PC-9 (cell line): Measurements from ENCODE around the gene TCTN2.

Source experiments
- CTCF ChIP-seq: fragments of 200-600 bp; sonication (generic); conservative IDR thresholded peaks from 2 replicates; pipeline ENCODE4 v1.6.1; 2017; ENCODE audit warnings: mixed run types, antibody characterized with exemption, mild to moderate bottlenecking, moderate library complexity
- EZH2 ChIP-seq: fragments of 200-600 bp; sonication (generic); IDR thresholded peaks from 2 replicates; pipeline ENCODE4 v1.8.0; 2017; ENCODE audit warnings: antibody characterized with exemption, low read depth

GRCh38 chr12:123743002-123743401, 72.1 kb downstream of the TCTN2 start:
- no peak for TF ChIP-seq EZH2
- TF ChIP-seq CTCF: no peak
